ENCODE results near the gene SIGLEC7.
"Not testable (repeated sequence)": the region's sequence is repeated elsewhere in the genome, so short reads cannot be mapped to it uniquely, and the experiment has no call there.

Gene SIGLEC7

GRCh38 chr19:51166846-51167490, 24.9 kb downstream of the SIGLEC7 start:
- no peak for DNase-seq
- no peak for TF ChIP-seq CTCF (IDR thresholded peaks at IDR 0.05; ENCODE audit: low read depth, low read length)
- Histone ChIP-seq H3K9me3 (ENCODE audit: severe bottlenecking) (no peaks in the 10 kb centered on the region), H3K4me3 (ENCODE audit: low read depth, low read length) (no peak overlapping the region), H3K27me3 (ENCODE audit: insufficient read depth, low read depth, severe bottlenecking) (peaks cover 93% of the 10 kb centered on the region), H3K27ac (no peak overlapping the region), H3K36me3 (no peaks in the 10 kb centered on the region)

GRCh38 chr19:51168564-51169282, 26.6 kb downstream of the SIGLEC7 start:
- Histone ChIP-seq H3K27me3 (ENCODE audit: insufficient read depth, low read depth, severe bottlenecking) (peaks cover 91% of the 10 kb centered on the region), H3K9me3 (ENCODE audit: severe bottlenecking) (no peaks in the 10 kb centered on the region), H3K27ac (no peak overlapping the region), H3K36me3 (no peaks in the 10 kb centered on the region), H3K4me3 (ENCODE audit: low read depth, low read length) (no peak overlapping the region)
- no peak for DNase-seq
- TF ChIP-seq CTCF (IDR thresholded peaks at IDR 0.05; ENCODE audit: low read depth, low read length) = no peak

GRCh38 chr19:51169283-51169918, 27.3 kb downstream of the SIGLEC7 start:
- peaks cover 90% of the 10 kb centered on the region for H3K27me3 ChIP-seq (ENCODE audit: insufficient read depth, low read depth, severe bottlenecking)
- H3K36me3 ChIP-seq; H3K27ac ChIP-seq; H3K9me3 ChIP-seq (ENCODE audit: severe bottlenecking); H3K4me3 ChIP-seq (ENCODE audit: low read depth, low read length): not testable (repeated sequence)
- peak; percentile 60 for TF ChIP-seq CTCF (IDR thresholded peaks at IDR 0.05; ENCODE audit: low read depth, low read length)
- DNase-seq = peak; percentile 55

- no peak for TF ChIP-seq CTCF (IDR thresholded peaks at IDR 0.05; ENCODE audit: low read depth, low read length)
- Histone ChIP-seq H3K27me3 (ENCODE audit: insufficient read depth, low read depth, severe bottlenecking) (peaks cover 89% of the 10 kb centered on the region), H3K36me3 (no peaks in the 10 kb centered on the region)
These were observed 30.1 kb downstream of the SIGLEC7 start for GRCh38 chr19:51172223-51172622.

GRCh38 chr19:51173681-51174080, 31.6 kb downstream of the SIGLEC7 start:
- Histone ChIP-seq H3K27me3 (ENCODE audit: insufficient read depth, low read depth, severe bottlenecking) (peaks cover 86% of the 10 kb centered on the region), H3K4me3 (ENCODE audit: low read depth, low read length) (no peak overlapping the region), H3K9me3 (ENCODE audit: severe bottlenecking) (no peaks in the 10 kb centered on the region), H3K36me3 (no peaks in the 10 kb centered on the region), H3K27ac (no peak overlapping the region)
- no peak for TF ChIP-seq CTCF (IDR thresholded peaks at IDR 0.05; ENCODE audit: low read depth, low read length)
- DNase-seq = no peak

More at GRCh38 chr19:51172223-51172622, 30.1 kb downstream of the SIGLEC7 start:
- H3K9me3 ChIP-seq (ENCODE audit: severe bottlenecking) = no peaks in the 10 kb centered on the region
- H3K4me3 ChIP-seq (ENCODE audit: low read depth, low read length) = no peak overlapping the region
- H3K27ac ChIP-seq = no peak overlapping the region
- no peak for DNase-seq

Measured in WERI-Rb-1 (cell line).